Epithelial cell of esophagus (primary cell): ENCODE results near the gene LMO1.

Experiments used
- DNase-seq: peaks from one replicate; pipeline ENCODE4 v3.0.0; 2010; ENCODE audit warnings: low read depth
- H3K4me3 ChIP-seq: 2 replicates; pipeline ENCODE4 v1.5.1; 2011; ENCODE audit warnings: mild to moderate bottlenecking, low read length, control low read depth
- TF ChIP-seq, protein P1 (sequence below): IDR thresholded peaks from 2 replicates; pipeline ENCODE4 v1.5.1; 2011; ENCODE audit warnings: low read depth, mild to moderate bottlenecking, low read length, control low read depth, inconsistent platforms; ENCODE audit not compliant: insufficient read depth; ENCODE audit errors: missing control alignments

Gene LMO1

DNA sequence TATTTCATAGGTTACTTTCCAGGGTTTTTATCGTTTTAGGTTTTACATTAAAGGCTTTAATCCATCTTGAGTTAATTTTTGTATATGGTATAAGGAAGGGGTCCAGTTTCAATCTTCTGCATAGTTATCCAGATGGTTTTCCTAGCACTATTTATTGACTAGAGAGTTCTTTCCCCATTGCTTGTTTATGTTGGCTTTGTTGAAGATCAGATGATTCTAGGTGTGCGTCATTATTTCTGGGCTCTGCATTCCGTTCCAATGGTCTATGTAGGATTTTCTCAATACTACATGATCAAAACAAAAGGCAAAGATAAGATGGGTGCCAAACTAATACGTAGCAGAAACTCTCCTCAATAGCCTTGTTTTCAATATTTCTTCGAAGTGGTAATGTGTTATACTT is 80.6 kb downstream of the LMO1 start:
- H3K4me3 ChIP-seq, result no peak overlapping the region
- TF ChIP-seq, protein P1, sequence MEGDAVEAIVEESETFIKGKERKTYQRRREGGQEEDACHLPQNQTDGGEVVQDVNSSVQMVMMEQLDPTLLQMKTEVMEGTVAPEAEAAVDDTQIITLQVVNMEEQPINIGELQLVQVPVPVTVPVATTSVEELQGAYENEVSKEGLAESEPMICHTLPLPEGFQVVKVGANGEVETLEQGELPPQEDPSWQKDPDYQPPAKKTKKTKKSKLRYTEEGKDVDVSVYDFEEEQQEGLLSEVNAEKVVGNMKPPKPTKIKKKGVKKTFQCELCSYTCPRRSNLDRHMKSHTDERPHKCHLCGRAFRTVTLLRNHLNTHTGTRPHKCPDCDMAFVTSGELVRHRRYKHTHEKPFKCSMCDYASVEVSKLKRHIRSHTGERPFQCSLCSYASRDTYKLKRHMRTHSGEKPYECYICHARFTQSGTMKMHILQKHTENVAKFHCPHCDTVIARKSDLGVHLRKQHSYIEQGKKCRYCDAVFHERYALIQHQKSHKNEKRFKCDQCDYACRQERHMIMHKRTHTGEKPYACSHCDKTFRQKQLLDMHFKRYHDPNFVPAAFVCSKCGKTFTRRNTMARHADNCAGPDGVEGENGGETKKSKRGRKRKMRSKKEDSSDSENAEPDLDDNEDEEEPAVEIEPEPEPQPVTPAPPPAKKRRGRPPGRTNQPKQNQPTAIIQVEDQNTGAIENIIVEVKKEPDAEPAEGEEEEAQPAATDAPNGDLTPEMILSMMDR, result no peak
- DNase-seq, result no peak

DNA sequence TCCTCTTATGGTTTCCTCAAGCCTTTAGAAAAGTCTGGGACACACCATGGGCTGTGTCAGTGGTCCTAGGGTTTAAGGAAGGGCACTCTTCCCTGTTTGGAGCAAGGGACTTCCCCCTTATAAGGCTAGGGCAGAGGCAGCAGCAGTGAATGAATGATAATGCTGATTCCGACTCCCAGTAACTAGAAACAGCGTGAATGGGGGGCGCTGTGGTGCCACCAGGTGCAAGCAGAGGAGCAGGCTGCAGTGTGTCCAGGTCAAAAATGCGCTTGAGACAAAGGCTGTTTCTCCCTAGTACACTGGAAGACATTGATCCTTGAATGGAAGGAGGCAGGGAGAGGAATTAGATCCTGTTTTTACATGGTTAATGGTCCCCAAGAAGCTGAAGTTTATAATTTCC is 83.2 kb downstream of the LMO1 start:
- TF ChIP-seq, protein P1, result no peak
- no peak for DNase-seq

DNA sequence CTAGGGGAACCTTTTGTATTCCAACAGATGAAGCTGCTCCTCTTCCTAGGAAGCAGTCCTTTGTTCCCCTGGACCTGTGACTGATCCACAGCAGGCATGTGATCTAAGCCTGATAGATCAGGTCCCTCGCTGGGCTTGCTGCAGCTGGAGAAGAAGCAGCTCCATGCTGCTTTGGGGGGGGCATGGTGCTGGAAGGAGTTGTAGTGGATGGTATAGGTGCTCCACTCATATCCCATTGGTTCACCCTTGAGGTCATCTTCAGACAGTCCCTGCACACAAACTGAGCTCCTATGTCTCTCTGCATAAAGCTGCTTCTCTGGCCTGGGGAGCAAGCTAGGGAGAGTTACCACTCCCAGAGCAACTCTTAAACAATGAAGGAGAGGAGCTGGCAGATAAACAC is 85.4 kb downstream of the LMO1 start:
- H3K4me3 ChIP-seq, result no peak overlapping the region
- TF ChIP-seq, protein P1, result no peak
- no peak for DNase-seq

More for the DNA sequence above, 83.2 kb downstream of the LMO1 start:
- H3K4me3 ChIP-seq, result no peak overlapping the region

DNA sequence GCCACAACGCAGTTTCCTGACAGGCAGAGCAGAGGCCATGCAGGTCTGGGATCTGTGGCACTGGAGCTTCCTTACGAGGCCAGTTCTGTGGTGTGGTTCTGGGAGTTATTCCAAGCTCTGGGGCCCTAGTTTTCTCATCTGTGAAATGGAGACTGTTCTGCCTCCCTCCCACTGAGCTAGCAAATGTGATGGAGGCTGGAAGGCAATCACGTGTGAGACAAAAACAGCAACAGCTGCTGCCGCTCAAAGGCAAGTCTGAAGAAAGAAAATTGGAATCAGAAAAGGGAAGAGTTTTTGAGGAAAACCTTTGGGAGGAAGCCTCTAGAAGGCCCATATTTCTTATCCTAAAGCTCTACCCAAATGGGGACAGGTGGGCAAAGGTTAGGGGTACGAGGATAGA is 86.5 kb downstream of the LMO1 start:
- no peak overlapping the region for H3K4me3 ChIP-seq
- DNase-seq, result no peak
- TF ChIP-seq, protein P1, result no peak
